GM21515 (cell line): Measurements from ENCODE around the gene OLFM3.

Experiments
- ATAC-seq: cut with Tn5 transposase; IDR thresholded peaks from one replicate; pipeline ENCODE4 v1.9.1; 2021; ENCODE audit not compliant: unreplicated experiment

The OLFM3 gene

GRCh38 chr1:101854271-101854670 is 142.5 kb downstream of the OLFM3 start:
- ATAC-seq: no peak

GRCh38 chr1:101852936-101853335 is 143.8 kb downstream of the OLFM3 start:
- no peak for ATAC-seq

GRCh38 chr1:101849356-101849755 is 147.4 kb downstream of the OLFM3 start:
- no peak for ATAC-seq

GRCh38 chr1:101847626-101848025 is 149.1 kb downstream of the OLFM3 start:
- no peak for ATAC-seq

- no peak for ATAC-seq
Observed at GRCh38 chr1:101846820-101847219, 149.9 kb downstream of the OLFM3 start.

GRCh38 chr1:101843160-101843559 is 153.6 kb downstream of the OLFM3 start:
- ATAC-seq: no peak

- no peak for ATAC-seq
Observed at GRCh38 chr1:101841824-101842223, 154.9 kb downstream of the OLFM3 start.

GRCh38 chr1:101835988-101836387 is 160.7 kb downstream of the OLFM3 start:
- ATAC-seq: no peak

- ATAC-seq: no peak
Observed at GRCh38 chr1:101833312-101833711, 163.4 kb downstream of the OLFM3 start.

GRCh38 chr1:101826416-101826815 is 170.3 kb downstream of the OLFM3 start:
- no peak for ATAC-seq

GRCh38 chr1:101820071-101820470 is 176.7 kb downstream of the OLFM3 start:
- no peak for ATAC-seq

- ATAC-seq: no peak
Observed at GRCh38 chr1:101816262-101816661, 180.5 kb downstream of the OLFM3 start.

- no peak for ATAC-seq
Observed at GRCh38 chr1:101798417-101798816, 198.3 kb downstream of the OLFM3 start.

- ATAC-seq: no peak
Observed at GRCh38 chr1:101797722-101798121, 199.0 kb downstream of the OLFM3 start.

GRCh38 chr1:101781201-101781831 is 215.4 kb downstream of the OLFM3 start:
- ATAC-seq: no peak

- ATAC-seq: peak; percentile 88
Observed at GRCh38 chr1:101769520-101769919, 227.2 kb downstream of the OLFM3 start.

- ATAC-seq: no peak
Observed at GRCh38 chr1:101757985-101758384, 238.7 kb downstream of the OLFM3 start.

GRCh38 chr1:101756411-101756810 is 240.3 kb downstream of the OLFM3 start:
- no peak for ATAC-seq
